Activated CD4-positive, CD25-positive, alpha-beta regulatory T cell treated with anti-CD3 and anti-CD28 coated beads, Interleukin-2, amount 50 U/mL, for 72 hours (primary cell): ENCODE results near the gene SHISA3.
"Not testable (repeated sequence)": the region's sequence is repeated elsewhere in the genome, so short reads cannot be mapped to it uniquely, and the experiment has no call there.

Experiments used
- DNase-seq: peaks from one replicate; pipeline ENCODE4 v3.0.0; 2021

SHISA3 gene

DNA sequence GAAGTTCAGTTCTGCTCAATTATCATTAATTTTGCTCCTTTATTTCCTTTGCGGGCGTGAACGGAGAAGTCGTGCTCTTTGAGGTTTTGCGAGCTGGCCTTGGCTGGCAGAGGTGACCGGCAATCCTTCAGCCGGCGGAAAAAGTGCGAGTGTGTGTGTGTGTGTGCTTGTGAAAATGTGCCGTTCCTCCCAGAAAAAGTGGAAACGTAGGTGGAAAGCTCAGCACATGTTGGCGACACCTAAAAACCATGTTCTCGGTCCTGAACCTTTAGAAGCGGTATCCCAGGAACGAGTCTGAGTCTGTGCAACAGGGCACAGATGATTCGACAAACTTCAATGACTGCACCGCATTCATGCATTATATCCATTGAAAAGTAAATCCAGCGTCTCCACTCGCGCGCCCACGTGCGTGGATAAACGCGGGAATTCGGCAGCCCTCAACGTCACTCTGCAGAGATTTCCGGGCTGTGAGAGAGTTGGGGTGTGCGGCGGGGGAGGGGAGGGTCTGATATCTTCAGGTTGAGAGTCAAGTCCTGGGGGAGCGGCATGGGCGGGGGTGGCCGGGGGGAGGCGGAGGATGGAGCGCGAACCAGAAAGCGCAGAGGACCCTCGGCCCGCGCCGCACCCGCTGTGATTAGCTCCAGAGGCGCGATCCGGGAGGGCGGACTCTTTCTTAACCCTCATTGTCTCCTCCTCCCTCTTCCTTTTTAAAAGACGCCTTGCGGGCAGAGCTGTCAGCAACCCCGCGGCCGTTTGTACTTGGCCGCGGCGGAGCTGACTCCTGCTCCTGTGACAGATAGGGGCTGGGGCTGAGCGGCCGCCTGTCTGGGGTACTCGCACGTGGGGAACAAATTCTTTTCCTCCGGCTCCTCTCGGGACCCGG lies at the start of gene SHISA3:
SHISA3 (plus strand) TSS at position 737 of the 883 bp plus-strand sequence. CDS start 569 bp downstream, outside the sequence.
- DNase-seq: no peak

DNA sequence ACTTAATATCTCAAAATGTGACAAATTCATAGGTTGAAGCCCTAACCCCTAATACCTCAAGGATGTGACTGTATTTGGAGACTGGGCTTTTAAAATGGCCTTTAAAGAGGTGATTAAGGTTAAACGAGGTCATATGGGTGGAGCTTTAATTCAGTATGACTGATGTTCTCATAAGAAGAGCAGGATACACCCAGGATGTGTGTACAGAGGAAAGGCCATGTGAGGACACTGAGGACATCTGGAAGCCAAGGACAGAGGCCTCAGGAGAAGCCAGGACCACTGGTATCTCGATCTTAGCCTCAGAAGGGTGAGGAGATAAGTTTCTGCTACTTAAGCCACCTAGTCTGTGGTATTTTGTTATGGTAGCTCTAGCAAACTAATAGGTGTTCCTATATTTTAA lies 49.0 kb upstream of the SHISA3 start:
- DNase-seq: no peak

DNA sequence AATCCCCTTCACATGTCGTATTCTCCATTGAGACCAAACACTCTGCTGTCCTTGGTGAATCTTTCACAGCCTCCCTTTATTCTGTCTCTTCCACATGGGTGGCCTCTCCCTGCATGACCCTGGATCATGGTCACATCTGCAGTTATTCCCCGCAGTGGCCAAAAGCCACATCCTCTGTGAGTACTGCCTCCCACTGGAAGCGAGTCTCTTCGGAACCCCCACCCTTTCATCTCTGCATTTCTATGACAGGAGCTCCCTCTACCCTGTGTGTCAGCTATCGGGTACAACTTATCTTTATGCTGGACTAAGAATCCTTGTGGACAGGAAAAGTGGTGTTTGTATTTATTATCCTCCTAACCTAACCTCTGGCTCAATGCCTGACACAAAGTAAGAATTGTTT lies 48.6 kb upstream of the SHISA3 start:
- no peak for DNase-seq

DNA sequence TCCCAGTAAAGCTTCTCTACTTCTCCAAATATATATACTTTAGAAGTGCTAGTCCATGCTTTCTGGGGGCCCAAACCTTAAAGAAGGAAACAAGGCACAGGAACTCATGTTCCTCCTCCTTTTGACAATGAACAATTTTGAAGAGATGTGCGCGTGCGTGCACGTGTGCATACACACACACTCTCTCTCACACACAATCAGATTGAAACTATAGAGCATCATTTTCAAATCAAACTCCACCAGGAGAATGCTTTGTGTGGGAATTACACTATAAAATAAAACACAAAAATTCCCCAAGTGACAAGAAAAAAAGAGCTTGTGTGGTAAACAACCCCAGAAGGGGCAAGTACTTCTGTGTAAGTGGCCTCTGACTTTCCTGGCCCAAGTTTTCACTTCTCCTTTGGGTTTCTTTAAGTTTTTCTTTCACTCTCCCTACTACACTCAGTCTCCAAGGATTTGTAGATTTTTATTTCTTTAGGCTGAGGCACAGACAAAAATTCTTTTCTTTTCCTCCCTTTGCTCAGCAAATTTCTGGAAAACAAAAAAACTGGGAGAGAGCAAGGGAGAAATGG lies 46.6 kb upstream of the SHISA3 start:
- DNase-seq: no peak

DNA sequence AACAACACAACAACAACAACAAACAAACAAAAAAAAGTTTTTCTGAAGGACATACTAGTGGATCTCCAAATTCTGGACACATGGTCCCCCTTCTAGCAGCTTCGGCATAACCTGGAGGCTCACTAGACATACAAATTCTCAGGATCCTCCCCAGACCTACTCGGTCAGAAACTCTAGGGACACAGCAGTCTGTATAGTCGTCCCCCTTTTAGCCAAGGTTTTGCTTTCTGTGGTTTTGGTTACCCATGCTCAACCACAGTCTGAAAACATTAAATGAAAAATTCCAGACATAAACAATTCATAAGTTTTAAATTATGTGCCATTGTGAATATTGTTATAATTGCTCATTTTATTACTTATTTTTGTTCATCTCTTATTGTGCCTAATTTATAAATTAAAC lies 45.2 kb upstream of the SHISA3 start:
- DNase-seq: no peak

DNA sequence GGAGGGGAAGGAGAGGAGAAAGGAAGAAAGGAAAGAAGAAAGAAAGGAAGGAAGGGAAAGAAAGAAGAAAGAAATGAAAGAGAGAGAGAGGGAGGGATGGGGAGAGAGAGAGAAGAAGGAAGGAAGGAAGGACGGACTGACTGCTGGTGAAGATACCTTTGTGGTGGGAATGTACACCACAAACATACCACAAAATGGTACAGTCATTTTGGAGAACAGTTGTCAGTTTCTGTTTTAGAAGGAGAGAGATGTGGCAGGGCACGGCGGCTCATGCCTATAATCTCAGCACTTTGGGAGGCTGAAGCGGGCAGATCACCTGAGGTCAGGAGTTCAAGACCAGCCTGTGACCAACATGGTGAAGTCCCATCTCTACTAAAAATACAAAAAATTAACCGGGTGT lies 40.0 kb upstream of the SHISA3 start:
- DNase-seq: no peak

DNA sequence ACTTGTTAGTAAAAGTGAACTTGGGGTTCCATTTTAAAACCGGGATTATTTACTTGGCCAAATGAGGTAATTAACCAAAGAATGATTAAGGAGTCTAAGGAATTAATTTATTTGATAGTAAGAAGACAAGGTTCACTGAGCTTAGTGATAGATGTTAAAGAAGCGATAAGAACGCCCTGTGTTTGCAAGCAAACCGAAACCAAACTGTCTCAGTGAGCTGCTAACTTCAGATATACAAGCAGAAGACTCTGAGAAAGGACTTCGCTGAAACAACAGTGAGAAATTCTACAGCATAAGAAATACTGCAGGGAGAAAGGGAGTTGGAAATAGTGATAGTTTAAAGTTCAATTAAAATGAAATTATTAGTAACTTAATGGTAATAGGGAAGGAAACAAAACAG lies 37.6 kb upstream of the SHISA3 start:
- DNase-seq: no peak

DNA sequence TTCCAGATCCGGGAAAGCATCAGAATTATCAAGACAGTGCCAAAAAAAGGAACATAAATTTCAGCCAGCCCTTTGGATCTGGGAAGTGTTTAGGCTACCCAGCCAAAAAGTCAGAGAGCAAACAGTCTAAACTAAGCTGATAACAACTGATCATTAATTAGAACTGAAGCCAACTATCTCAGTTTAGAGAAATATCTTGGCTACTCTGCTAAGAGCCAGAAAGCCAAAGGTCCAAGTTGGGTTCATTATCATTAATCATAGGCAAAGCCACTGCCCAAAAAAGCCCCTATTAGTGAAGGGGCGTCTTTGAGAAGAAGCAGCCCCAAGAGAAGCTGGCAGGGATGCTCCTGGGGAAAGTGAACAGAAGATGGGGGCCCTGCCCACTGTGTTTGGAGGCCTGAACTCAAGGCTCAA lies 37.0 kb upstream of the SHISA3 start:
- DNase-seq: no peak

DNA sequence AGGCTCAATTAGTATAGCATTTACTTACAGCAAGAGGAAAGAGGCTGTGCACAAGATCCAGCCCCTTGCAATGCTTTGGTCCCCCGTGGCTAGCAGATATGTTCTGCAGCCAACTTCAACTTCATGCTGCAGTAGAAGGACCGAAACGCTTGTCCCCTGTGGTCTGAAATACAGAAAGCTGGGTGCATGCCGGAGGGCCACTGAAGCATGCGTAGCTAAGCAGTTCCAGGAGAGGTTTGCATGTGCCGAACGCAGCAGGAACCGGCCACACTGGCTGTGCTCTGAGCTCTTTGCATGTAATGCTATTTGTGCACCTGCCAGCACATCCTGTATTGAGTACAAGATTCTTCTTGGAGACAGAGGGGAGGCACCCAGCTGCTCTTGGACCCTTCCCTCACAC lies 35.8 kb upstream of the SHISA3 start:
- DNase-seq: no peak

DNA sequence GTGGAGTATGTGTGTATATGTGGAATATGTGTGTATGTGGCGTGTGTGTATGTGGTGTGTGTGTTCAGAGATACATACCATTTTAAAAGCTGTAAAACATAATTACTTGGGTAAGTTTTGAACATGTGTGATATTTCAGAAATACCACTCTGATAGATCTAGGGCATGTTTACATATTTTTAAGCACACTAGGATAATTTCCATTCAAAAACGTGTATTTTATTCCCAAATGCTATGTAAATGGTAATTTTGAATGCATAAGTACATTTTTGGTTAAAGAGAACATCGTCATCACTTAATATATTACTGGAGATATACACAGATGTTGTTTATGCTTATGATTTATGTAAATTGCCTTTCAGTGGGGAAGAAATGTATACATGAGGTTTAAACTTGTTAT lies 34.7 kb upstream of the SHISA3 start:
- no peak for DNase-seq

DNA sequence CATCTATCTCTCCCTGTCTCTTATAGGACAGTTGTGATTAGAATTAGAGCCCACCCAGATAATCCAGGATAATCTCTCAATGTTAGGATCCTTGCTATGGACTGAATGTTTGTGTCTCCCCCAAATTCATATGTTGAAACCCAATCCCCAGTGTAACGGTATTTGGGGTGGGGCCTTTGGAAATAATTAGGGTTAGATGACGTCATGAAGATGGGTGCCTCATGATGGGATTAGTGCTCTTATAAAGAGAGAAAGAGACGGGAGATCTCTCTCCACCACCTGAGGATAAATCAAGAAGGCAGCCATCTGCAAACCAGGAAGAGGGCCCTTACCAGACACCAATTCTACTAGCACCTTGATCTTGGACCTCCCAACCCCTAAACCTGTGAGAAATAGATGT lies 33.7 kb upstream of the SHISA3 start:
- DNase-seq: no peak

DNA sequence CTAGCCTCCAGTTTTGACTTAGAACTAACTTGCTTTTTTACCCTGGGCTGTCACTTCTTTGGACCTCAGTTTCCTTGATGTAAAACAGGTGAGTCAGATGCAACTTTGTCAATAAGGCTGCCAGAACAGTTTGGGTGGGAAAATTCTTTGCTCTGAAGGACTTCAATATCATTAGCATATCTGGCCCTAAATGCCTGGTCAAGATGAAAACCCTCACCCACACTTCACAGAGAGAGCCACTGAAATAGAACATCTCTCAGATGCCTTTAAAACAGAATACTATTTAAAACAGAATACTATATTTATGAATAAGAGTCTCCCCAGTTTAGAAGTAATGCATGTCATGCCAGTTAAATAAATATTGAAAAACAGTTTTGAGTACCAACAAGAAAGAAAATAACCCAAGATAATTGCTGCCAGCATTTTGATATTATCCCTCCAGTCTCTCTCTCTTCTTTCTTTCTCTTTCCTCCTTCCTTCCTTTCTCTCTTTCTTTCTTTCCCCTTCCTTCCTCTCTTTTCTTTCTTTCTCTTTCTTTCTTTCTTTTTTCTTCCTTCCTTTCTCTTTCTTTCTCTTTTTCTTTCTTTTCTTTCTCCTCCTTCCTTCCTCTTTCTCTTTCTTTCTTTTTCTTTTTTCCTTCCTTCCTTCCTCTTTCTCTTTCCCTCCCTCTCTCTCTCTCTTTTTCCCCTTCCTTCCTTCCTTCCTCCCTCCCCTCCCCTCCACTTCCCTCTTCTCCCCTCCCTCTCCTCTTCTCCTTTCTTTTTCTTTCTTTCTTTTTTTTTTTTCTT lies 32.8 kb upstream of the SHISA3 start:
- DNase-seq: no peak

DNA sequence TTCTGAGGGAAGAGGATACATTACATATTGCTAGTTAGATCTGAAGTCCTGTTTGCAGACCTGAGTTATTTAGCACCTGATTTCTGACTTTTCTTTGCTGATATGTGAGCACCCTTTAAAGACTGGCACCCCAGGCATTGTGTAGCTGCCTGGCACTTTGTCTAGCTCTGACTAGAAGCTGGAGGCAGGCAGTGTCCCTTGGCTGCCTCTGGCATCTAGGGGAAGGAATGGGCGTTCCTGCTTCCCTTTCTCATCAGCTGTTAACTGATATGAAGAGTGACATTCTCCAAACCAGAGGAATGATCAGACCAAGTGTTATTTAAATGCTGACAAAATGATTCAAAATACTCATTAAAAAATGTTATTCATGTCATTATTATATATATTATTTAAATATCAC lies 30.3 kb upstream of the SHISA3 start:
- DNase-seq: no peak

DNA sequence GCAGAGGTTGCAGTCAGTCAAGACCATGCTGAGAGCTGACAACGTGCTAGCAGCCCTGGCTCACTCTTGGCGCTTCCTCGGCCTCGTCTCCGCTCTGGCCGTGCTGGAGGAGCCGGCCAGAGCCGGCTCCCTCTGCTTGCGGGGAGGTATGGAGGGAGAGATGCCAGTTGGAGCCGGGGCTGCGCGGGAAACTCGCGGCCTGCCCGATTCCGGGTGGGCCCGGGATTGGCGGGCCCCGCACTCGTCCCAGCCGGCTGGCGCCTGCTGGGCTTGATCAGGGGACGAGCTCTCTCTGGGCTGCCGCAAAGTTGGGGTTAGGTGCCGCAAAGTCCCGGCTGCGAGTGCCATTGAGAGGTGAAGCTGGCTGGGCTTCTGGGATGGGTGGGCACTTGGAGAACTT lies 27.8 kb upstream of the SHISA3 start:
- no peak for DNase-seq

DNA sequence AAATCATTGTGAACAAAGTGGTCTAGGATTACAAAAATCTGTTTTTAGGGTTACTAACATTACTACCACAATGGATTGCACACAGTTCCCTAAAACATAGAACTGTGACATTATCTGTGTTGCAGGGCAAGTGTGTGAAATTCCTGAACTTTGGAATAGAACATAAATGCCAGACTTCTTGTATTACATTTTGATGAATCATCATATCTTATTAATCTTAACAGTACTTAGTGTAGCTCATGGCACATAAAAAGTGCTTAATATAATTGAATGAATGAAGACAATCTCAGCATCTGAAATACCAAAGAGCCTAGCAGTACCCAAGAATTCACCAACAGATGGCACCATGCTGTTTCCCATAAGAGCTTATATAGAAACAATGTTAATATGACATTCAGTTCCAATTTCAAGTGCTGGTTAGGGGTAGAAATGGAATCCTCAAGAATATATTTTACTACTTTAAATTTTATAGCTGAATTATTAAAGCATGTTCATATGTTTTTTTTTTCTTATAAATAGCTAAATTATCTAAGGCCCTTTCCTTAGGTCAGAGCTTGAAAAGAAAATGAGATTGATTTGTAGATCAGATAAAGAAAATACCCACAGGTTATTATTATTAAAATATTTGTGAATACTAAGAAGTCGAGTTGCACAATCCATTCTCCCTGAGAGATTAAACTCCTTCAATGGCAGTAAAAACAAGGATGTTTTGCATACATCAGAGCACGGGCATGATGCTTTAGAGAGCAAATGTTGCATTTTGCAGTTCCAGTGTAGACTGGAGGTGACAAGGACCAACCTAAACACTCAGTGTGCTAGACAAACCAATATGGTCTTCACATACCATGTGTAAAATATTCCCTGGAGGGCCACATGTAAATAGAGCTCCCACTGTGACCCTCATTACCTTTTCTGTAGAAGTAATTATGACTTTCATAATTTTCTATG lies 25.7 kb upstream of the SHISA3 start:
- no peak for DNase-seq

DNA sequence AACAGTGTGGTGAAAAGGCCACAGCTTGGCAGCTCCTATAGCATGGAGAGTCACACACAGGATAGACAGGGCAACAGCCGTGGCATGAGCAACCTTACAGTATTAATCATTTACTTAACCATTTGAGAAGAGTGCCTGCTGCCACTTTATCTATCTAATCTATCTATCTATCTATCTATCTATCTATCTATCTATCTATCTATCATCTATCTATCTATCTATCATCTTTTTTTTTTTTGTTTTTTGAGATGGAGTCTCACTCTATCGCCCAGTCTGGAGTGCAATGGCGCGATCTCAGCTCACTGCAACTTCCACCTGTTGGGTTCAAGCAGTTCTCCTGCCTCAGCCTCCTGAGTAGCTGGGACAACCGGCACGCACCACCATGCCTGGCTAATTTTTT lies 25.0 kb upstream of the SHISA3 start:
- not testable (repeated sequence) for DNase-seq

DNA sequence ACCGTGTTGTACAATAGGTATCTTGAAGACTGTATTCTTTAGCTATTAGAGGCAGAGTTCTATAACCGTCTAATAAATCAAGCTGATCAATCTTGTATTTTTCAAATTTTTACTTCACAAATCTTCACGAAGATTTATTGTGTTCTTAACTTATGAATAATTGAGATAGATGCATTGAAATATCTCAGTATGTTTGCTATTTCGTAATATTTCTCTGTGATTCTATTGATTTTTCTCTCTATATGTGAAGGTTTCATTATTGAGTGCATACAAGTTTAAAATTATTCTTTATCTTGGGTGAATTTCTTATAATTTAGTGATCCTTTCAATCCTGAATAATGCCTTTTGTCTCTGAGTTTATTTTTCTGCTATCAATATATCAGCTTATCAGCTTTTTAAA lies 19.8 kb upstream of the SHISA3 start:
- DNase-seq: no peak

DNA sequence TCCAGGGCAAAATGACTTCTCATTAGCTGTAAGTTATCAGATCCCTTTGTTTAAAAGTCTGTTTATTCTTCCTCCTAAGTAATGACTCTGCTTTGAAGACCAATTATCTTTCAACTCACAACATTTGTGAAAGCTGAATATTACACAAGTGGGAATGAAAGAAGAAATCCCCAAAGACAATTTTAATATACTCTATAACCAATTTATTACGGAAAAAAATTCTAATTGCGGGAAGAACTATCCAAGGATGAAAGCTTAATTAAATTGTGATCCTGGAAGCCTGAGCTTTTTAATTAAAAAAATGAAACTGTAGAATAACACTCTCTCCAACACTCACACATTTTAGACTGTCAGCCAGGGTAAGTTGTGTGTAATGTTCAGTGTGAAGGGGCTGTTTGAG lies 15.6 kb upstream of the SHISA3 start:
- DNase-seq: no peak

DNA sequence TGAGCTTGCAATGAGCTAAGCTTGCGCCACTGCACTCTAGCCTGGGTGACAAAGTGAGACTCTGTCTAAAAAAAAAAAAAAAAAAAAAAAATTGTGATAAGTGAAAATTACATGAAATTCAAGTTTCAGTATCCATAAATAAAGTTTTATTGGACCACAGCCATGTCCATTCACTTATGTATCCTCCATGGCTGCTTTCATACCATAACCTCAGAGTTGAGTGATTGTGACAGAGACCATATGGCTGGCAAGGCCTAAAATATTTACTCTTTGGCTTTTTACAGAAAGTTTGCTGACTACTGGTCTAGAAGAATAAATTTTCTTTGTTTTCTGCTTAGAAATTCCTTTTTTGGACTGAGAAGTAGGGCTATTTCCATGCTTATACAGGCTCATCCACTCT lies 11.8 kb upstream of the SHISA3 start:
- no peak for DNase-seq

DNA sequence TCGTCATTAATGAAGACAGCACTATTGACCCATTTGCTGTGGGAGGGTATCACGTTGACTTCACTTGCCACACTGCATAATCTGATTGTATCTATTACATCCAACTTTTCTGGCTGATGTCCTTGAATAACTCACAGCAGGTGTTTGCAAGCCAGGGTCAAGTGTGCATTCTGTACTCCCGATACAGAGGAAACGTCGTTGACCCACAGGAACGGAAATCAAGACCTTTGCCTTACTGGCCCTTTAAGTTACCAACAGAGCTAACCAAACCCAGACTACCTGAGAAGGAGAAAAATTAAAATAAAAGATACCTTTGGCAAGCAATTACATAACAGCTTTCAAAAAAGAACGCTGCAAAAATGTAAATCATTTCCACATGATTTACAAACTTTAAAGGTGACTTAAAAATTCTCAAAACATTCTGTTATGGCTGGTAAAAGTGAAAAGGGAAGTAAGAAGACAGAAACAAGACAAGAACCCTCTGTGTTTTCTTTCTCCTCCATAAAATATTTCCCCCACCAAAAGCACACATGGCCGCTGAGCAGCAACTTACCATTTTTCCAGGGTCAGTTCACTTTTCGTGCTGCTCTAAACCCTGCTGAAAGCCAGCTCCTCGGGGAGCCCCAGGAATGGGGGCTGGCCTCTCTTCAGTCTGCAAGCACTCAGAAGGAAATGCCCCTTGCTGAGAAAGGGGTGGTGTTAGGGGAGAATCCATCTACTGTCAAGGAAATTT lies 6.5 kb upstream of the SHISA3 start:
- DNase-seq: no peak

DNA sequence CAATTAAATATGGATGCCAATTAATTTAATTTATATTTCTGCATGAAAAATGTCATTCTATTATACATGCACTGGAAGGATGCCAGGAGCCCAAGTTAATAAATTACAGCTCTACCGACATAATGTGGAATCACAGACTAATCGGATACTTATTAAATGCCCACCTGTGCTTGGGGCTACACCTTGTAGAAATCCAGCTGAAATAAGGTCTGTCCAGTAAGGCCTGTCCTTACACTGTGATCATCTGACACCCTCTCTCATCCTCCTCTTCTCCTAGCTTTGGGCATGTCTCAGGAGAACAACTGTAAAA lies 6.0 kb upstream of the SHISA3 start:
- no peak for DNase-seq

DNA sequence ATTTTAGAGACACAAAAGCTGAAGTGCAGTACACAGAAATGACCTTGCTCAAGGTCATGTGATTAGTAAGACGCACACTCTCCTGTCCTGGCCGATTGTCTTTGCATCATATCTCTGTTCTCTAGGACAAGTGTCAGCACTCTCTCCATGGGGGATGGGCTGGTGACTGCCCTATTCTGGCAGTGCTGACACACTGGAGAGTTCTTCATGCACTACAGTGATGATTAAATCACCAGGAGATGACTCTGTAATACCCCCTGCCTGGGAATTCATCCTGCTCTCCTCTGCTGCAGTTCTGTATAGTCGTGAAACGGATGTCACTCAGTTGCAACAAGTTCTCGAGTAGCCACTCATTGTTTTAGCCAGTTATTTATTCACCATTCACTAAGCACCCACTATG lies 5.3 kb upstream of the SHISA3 start:
- DNase-seq: no peak
